CD1c-positive myeloid dendritic cell (primary cell): Measurements from ENCODE around the gene ARPP21.

Source experiments
- DNase-seq: peaks from one replicate; pipeline ENCODE4 v3.0.0-alpha.2; 2016; ENCODE audit errors: extremely low spot score

The ARPP21 gene

DNA sequence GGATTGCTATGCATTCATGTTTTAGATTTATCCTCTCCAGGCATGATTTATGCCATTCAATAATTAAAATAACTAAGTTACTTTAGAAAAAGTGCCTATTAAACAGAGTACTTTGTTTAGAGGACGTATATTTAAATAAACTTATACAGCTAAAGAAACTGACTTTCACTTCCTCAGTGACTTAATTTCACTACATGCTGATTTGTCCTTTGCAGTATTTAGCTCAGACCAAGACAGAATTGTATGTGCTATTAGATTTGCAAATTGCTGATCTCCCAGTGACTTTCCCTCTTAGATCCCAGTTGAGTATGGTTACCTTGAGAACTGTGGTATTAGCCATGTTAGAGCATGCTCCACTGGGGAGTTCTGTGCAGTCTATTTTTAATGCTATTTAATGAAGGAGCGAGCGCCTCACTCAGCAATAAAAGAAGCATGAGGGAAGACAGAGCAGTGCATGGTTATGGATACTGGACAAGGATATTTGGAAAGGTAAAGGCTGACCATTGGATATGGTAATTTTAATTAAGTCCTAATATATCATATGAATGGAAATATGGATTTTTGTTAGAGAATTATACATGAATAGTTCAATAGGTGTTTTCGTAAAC is 2.7 kb downstream of the ARPP21 start:
- peak; percentile 6 for DNase-seq

- no peak for DNase-seq
Observed at GRCh38 chr3:35643495-35643894, 4.2 kb downstream of the ARPP21 start.

DNA sequence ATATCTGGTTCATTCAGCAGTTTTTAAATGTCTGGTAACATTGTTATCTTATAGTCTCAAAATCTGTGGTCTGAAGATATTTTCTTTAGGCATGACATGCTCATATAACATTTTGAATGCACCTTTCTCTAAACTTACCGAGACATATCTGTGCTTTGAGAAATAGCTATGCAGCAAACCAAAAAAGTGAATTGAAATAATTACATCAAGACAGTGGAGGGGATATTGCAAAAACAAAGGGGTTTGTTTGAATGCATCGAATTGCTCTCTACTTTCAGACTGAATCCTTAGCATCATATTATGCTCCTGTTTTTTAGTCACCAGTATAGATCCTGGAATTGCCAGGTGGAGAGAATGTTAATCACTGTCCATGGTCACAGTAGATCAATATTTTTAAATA is 5.1 kb downstream of the ARPP21 start:
- DNase-seq: no peak

- no peak for DNase-seq
Observed at GRCh38 chr3:35645189-35645588, 5.9 kb downstream of the ARPP21 start.

DNA sequence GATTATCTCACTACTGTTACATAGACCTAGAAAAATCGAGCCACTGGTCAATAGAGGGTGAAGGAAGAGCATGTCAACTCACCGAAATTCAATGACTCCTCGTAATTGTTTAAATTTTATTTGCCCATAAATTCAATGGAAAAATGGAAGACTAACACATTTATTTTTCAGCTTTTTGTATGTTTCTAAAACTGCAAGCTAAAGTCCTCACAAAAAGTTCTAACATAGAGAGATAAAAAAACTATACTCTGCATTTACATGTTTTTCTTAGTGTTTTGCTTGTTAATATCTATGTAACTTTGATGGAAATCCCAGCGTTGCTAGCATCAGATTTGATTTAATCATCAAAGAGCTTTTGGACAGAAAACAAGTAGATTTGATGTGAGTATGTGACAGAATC is 6.8 kb downstream of the ARPP21 start:
- DNase-seq: no peak

GRCh38 chr3:35647461-35647860 is 8.1 kb downstream of the ARPP21 start:
- no peak for DNase-seq

- no peak for DNase-seq
Observed at GRCh38 chr3:35648347-35648746, 9.0 kb downstream of the ARPP21 start.

DNA sequence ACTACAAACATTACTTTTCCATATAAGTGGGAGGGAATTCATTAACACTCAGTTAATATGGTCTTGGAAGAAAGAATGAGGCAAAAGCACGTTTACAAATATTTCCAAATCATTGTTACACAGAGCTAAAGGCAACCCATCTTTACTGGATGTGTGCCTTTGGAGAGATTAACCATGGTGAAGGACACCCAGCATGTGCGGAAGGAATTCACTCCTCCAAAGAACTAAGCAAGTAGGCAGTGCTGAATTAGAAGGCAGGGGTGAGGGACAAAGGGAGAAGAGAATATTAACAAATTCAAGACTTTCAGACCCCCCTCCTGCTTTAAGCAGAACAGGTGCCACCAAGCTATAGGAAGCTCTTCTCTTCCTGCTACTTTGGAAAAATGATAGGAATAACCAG is 10.1 kb downstream of the ARPP21 start:
- no peak for DNase-seq

DNA sequence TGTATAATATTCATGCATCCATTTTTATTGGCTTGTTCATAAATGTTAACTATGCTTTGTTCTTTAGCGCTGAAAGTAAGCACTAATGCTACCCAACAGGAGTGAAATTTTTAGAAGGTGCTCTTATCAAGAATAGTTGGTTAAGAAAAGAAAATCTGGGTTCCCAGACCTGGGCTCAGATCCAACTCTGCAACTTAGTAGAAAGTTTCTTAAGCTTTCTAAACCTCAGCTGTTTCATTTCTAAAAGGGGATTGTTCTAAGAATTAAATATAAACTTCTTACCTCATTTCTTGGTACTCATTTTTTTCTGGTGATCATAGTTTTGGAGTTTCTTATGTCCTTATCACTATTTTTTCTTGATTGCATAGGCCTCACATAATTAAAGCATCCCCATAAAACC is 12.1 kb downstream of the ARPP21 start:
- DNase-seq: no peak

GRCh38 chr3:35651851-35652250 is 12.5 kb downstream of the ARPP21 start:
- no peak for DNase-seq

DNA sequence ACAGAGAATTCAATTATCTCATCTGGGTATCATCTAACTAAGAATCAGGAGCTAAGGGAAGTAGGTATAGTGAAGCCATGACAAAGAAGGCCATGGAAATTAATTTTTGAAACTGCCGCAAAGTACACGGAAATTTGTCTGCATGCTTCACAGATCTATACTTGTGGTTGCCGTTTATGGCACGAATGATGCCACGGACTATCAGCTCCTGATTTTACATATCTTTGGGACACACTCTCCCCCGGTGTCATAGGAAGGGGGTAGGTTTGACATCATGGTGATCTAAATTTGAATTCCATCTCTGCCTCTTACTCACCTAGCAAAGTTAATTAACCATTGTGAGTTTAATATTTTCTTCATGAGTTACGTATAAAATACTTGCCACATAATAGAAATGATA is 14.0 kb downstream of the ARPP21 start:
- no peak for DNase-seq

- no peak for DNase-seq
Observed at GRCh38 chr3:35654476-35654875, 15.2 kb downstream of the ARPP21 start.

DNA sequence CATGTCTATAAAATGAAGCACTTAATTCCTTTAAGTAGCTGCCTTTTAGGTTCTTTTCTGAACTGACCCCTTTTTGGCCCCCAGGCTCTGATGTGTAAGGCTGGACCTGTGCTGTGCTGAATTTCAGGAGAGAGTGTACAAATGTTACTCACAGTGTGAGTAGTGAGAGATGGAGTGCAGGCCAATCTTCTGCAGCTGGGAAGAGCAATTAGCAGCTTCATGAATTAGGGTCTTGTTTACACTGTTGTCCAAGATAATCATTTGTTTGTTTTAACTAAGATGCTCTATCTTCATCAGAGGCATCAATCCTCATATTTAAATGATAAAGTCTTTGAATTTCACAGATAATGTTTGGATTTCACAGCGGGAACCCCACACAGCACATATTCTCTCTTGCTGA is 19.4 kb downstream of the ARPP21 start:
- DNase-seq: no peak

DNA sequence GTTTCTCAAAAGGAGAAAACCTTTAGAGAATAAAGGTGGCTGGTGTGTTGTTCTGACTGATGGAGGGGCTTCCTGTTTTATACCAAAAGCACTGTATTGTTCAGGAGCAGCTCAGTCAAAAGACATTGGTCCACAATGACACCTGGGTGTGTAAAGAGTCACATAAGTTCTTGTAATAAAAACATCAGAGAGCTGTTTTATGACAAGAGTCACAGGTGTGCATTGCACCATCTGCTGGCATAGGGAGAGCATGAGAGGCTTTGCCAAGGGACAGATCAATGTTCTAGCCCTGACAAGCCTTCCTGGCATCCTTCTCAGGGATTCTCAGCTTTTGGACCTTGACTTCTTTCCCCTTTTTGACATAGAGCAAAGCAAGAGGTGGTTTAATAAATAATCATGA is 20.4 kb downstream of the ARPP21 start:
- no peak for DNase-seq

- DNase-seq: no peak
Observed at GRCh38 chr3:35663471-35663870, 24.1 kb downstream of the ARPP21 start.

GRCh38 chr3:35664460-35664919 is 25.2 kb downstream of the ARPP21 start:
- no peak for DNase-seq

DNA sequence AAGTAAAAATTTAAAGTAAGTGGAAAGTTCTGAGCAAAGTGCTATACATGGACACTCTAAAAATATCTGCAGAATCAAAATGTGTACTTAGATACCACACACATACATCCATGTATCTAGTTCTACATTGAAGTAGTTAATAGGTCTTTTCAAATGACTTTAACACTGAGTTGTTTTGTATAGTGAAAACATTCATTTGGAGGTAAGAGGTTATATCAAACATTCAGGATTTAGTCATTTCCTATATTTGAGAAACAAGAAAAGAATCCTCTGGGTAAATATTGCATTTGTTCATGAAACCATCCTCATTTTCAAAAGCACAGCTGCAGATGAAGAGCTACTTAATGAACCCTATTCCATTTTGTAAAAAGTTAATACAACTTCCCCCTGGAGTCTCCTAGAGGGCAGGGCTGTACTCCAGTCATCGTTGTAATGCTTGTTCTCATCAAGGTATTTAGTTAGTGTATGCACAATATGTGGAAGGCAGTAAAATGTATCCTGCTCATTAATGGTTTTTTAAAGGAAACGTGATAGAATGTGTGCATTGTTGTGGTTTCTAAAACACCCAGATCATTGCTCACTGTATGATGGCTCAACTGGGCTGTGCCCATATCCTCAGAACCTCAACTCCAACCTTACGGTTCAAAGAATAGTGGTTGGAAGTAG is 26.2 kb downstream of the ARPP21 start:
- DNase-seq: no peak

DNA sequence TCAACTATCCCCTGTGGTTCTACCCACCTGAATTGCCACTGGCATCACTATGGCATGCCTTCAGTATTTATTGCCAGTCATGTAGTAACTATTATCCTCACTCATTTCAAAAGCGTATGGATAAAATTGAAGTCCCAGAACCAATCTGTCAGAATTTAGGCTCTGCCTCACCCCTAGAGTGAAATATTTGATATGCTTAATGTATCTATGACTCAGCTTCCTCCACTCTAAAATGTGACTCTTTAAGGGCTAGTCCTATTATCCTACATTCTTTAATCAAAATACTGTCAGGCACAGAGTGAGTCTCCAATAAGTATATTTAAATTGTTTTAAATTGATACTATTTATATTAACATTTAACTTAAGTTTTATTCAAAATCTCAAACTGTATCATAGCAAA is 27.6 kb downstream of the ARPP21 start:
- DNase-seq: no peak

GRCh38 chr3:35670408-35670965 is 31.2 kb downstream of the ARPP21 start:
- DNase-seq: no peak

- DNase-seq: no peak
Observed at GRCh38 chr3:35671483-35671882, 32.2 kb downstream of the ARPP21 start.

DNA sequence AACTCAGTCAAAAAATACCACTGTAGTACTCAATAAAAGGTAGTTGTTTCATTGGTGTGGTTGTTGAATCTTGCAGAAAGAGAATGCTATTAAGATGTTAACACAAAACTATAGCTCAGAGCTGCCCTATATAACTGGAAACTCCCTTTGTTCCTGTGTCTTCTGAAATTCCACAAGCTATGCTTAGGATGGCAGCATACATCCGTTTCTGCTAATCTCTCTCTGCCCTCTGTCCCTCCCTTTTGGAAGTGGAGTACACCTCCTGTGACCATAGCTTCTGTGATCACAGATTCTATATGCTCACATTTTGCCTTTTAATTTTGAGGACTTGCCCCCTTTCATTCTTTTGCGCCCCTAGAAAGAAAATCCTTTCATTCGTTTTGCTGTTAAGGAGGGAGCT is 33.7 kb downstream of the ARPP21 start:
- no peak for DNase-seq

DNA sequence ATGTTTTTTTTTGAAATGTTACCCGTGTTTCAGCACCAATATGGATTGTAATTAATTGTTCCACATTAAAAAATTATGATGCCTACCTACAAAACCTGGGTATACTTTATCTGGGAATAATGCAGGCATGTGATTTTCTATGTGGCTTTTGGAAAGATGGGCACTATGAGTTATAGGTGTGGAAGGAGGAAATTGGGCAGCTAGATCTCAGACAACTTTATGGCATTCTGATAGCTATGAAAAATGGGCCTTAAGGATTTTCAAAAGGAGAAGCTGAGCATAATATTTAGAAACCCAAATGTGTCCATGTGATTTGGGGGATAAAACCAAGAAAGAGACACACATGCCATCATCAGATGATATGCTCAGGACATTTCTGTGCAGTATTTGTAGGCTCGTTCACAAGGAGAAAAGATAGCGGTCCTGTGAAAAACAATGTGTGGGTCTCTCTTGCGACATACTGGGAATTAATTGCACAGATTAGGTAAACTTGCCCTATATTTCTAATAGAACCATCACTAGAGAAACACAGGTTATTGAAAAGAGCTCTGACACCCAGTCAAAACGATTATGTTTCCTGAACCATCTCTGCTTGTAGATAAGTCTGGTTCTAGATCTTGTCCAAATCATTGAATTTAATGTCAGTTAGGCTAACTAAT is 35.3 kb downstream of the ARPP21 start:
- DNase-seq: no peak

DNA sequence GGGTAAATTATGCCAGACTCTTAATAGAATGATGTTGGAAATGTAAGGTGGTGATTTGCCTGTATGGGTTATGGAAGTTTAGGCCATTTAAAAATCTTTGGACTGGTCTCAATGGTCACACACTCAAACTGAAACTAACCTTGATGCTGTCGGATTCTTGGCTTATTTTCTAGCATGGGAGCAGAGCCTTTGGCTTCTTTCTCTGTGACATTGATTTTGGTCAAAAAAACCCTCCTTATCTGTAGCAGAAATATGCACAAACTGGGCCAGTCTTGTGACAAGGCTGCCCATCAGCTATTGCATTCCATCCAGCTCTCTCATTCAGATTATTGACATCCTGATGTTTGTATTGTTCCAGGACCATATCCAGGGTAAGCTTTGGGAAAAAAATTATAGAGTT is 35.9 kb downstream of the ARPP21 start:
- no peak for DNase-seq
